SK-N-SH (cell line): ENCODE results near the gene RET. TPM values are rescaled to one million over a fixed set of nuclear protein-coding genes. Genes with fewer than 3 reads are reported as not detected.

ENCODE experiments used
- CTCF ChIA-PET: fragments of 300-600, 350-600 bp; formaldehyde crosslinking; extraction: SDS; loops from one replicate; lab custom pipeline; 2021; lab: Yijun Ruan, JAX
- POLR2A ChIA-PET: fragments of 350-600 bp; sonication (Branson Sonifier 250); formaldehyde crosslinking; extraction: SDS; loops from one replicate; lab custom pipeline; 2020; ENCODE audit warnings: antibody characterized with exemption, inconsistent platforms; lab: Yijun Ruan, JAX
- DNase-seq: peaks from one replicate; pipeline ENCODE4 v3.0.0; 2012
- H2AFZ ChIP-seq: fragments of 200-600 bp; sonication (generic); 2 replicates; pipeline ENCODE4 v1.8.1; 2016; ENCODE audit warnings: antibody characterized with exemption, mild to moderate bottlenecking, low read depth
- H3F3A ChIP-seq: fragments of 200-600 bp; sonication (generic); replicated peaks from 2 replicates; pipeline ENCODE3; 2016; ENCODE audit warnings: antibody characterized with exemption, mild to moderate bottlenecking; ENCODE audit not compliant: insufficient read depth
- H3K27ac ChIP-seq, 2 experiments: fragments of 200-500 bp in 1 of 2; fragments of 200-600 bp in 1 of 2; sonication (Bioruptor generic) in 1 of 2; sonication (generic), shearing (Covaris generic) in 1 of 2; 2 replicates each; pipeline versions ENCODE4 v1.5.1 to v1.6.1; 2014 to 2016; ENCODE audit warnings: low read depth in 2 of 2, inconsistent platforms in 1 of 2, low read length in 1 of 2, mild to moderate bottlenecking in 1 of 2, mixed read lengths in 1 of 2
- H3K27me3 ChIP-seq: fragments of 200-600 bp; sonication (generic), shearing (Covaris generic); 2 replicates; pipeline ENCODE4 v1.6.1; 2016; ENCODE audit warnings: mixed run types; ENCODE audit not compliant: insufficient read depth
- H3K36me3 ChIP-seq, 2 experiments: fragments of 200-500 bp in 1 of 2; fragments of 200-600 bp in 1 of 2; sonication (Bioruptor generic) in 1 of 2; sonication (generic) in 1 of 2; replicated peaks in 1 of 2; 2 replicates each; pipeline versions ENCODE3 to v1.5.1; 2014 to 2016; ENCODE audit warnings: low read length in 1 of 2, mild to moderate bottlenecking in 1 of 2; ENCODE audit not compliant: insufficient read depth in 2 of 2, control insufficient read depth in 1 of 2
- H3K4me1 ChIP-seq, 2 experiments: fragments of 200-500 bp in 1 of 2; fragments of 200-600 bp in 1 of 2; sonication (Bioruptor generic) in 1 of 2; sonication (generic), shearing (Covaris generic) in 1 of 2; 2 replicates each; pipeline versions ENCODE4 v1.5.1 to v1.6.1; 2014 to 2016; ENCODE audit warnings: low read depth in 1 of 2, low read length in 1 of 2, mixed run types in 1 of 2; ENCODE audit not compliant: insufficient read depth in 2 of 2, control insufficient read depth in 1 of 2
- H3K4me2 ChIP-seq: fragments of 200-600 bp; sonication (generic), shearing (Covaris generic); 2 replicates; pipeline ENCODE4 v1.6.1; 2017; ENCODE audit warnings: mixed run types
- H3K4me3 ChIP-seq, 2 experiments: fragments of 200-500 bp in 1 of 2; fragments of 200-600 bp in 1 of 2; sonication (Bioruptor generic) in 1 of 2; sonication (generic), shearing (Covaris generic) in 1 of 2; 2 replicates each; pipeline versions ENCODE4 v1.5.1 to v1.8.1; 2014 to 2016; ENCODE audit warnings: low read depth in 2 of 2, inconsistent platforms in 1 of 2, low read length in 1 of 2, mild to moderate bottlenecking in 1 of 2, mixed read lengths in 1 of 2, moderate library complexity in 1 of 2
- H3K79me2 ChIP-seq: fragments of 200-600 bp; sonication (generic); 2 replicates; pipeline ENCODE4 v1.8.1; 2017; ENCODE audit warnings: mild to moderate bottlenecking; ENCODE audit not compliant: insufficient read depth
- H3K9ac ChIP-seq: fragments of 200-600 bp; sonication (generic); 2 replicates; pipeline ENCODE4 v1.6.1; 2017; ENCODE audit warnings: mixed run types
- H3K9me2 ChIP-seq: fragments of 200-600 bp; sonication (generic); 2 replicates; pipeline ENCODE4 v1.6.1; 2017; ENCODE audit warnings: mixed run types
- H3K9me3 ChIP-seq: fragments of 200-600 bp; sonication (generic); 2 replicates; pipeline ENCODE4 v1.6.1; 2017; ENCODE audit warnings: mixed run types, mild to moderate bottlenecking, moderate library complexity
- H4K20me1 ChIP-seq: fragments of 200-600 bp; sonication (generic); 2 replicates; pipeline ENCODE4 v1.6.1; 2017; ENCODE audit warnings: mild to moderate bottlenecking, mixed run types; ENCODE audit not compliant: insufficient read depth
- CHD2 ChIP-seq: fragments of 150-350 bp; IDR thresholded peaks from 2 replicates; pipeline ENCODE4 v1.6.1; 2018; ENCODE audit warnings: low read length; ENCODE audit not compliant: partially characterized antibody
- EP300 ChIP-seq, 2 experiments: IDR thresholded peaks; 2 replicates each; pipeline versions ENCODE4 v1.4.0 to v1.6.1; 2012; ENCODE audit warnings: borderline replicate concordance in 1 of 2, low read depth in 1 of 2, low read length in 1 of 2
- EZH2phosphoT487 ChIP-seq: fragments of 200-600 bp; sonication (generic); IDR thresholded peaks from 2 replicates; pipeline ENCODE4 v1.6.1; 2017; ENCODE audit warnings: low read depth, mixed run types, mild to moderate bottlenecking, antibody characterized with exemption, moderate library complexity, borderline replicate concordance
- FOXJ3 ChIP-seq: sonication (generic); formaldehyde crosslinking; IDR thresholded peaks from 2 replicates; pipeline ENCODE4 v1.5.1; 2020; ENCODE audit warnings: mild to moderate bottlenecking, missing genetic modification reagents
- MXI1 ChIP-seq: IDR thresholded peaks from 2 replicates; pipeline ENCODE4 v1.6.1; 2012; ENCODE audit warnings: mild to moderate bottlenecking, low read depth, low read length, improper control_type of control experiment
- NFIC ChIP-seq: IDR thresholded peaks from 2 replicates; pipeline ENCODE4 v1.4.0; 2012; ENCODE audit warnings: borderline replicate concordance
- NRF1 ChIP-seq: IDR thresholded peaks from 2 replicates; pipeline ENCODE4 v1.6.1; 2012; ENCODE audit warnings: low read depth, mild to moderate bottlenecking, low read length
- RAD21 ChIP-seq: IDR thresholded peaks from 2 replicates; pipeline ENCODE4 v1.6.1; 2012; ENCODE audit warnings: mild to moderate bottlenecking, low read length
- RFX5 ChIP-seq: IDR thresholded peaks from 2 replicates; pipeline ENCODE4 v1.6.1; 2012; ENCODE audit warnings: mild to moderate bottlenecking, improper control_type of control experiment, low read length
- SMC3 ChIP-seq: IDR thresholded peaks from 2 replicates; pipeline ENCODE4 v1.6.1; 2012; ENCODE audit warnings: low read depth, low read length, improper control_type of control experiment
- TCF12 ChIP-seq: IDR thresholded peaks from 2 replicates; pipeline ENCODE4 v1.4.0; 2012
- YY1 ChIP-seq: IDR thresholded peaks from 2 replicates; pipeline ENCODE4 v1.4.0; 2012; ENCODE audit warnings: low read depth, mild to moderate bottlenecking
- WGBS: methylation state at CpG from one replicate; pipeline ENCODE4 v1.1.6; 2017; ENCODE audit warnings: low lambda C conversion rate; 5-methylcytosine and 5-hydroxymethylcytosine counted together
- polyA plus RNA-seq, 3 experiments: library from polyadenylated mRNA; depleted of rRNA; stranded (reverse); fragments of >200 nt; gene quantifications; 2 replicates each; pipeline ENCODE4 v1.2.3, GENCODE V29; 2012
- TF ChIP-seq, protein P1 (sequence below): IDR thresholded peaks from 2 replicates; pipeline ENCODE4 v1.4.0; 2012; ENCODE audit warnings: low read depth, borderline replicate concordance
- TF ChIP-seq, protein P2 (sequence below): IDR thresholded peaks from 2 replicates; pipeline ENCODE4 v1.4.0; 2012; ENCODE audit warnings: low read depth
- TF ChIP-seq, protein P3 (sequence below): IDR thresholded peaks from 2 replicates; pipeline ENCODE4 v1.4.0; 2012; ENCODE audit warnings: low read depth, borderline replicate concordance
- TF ChIP-seq, protein P4 (sequence below): fragments of 150-350 bp; IDR thresholded peaks from 2 replicates; pipeline ENCODE4 v1.6.1; 2016; ENCODE audit warnings: mild to moderate bottlenecking, low read depth, low read length

The RET gene
- polyA plus RNA-seq, 1 of the 3 experiments (the other 2 are of a cell fraction), result 3.2 TPM

DNA sequence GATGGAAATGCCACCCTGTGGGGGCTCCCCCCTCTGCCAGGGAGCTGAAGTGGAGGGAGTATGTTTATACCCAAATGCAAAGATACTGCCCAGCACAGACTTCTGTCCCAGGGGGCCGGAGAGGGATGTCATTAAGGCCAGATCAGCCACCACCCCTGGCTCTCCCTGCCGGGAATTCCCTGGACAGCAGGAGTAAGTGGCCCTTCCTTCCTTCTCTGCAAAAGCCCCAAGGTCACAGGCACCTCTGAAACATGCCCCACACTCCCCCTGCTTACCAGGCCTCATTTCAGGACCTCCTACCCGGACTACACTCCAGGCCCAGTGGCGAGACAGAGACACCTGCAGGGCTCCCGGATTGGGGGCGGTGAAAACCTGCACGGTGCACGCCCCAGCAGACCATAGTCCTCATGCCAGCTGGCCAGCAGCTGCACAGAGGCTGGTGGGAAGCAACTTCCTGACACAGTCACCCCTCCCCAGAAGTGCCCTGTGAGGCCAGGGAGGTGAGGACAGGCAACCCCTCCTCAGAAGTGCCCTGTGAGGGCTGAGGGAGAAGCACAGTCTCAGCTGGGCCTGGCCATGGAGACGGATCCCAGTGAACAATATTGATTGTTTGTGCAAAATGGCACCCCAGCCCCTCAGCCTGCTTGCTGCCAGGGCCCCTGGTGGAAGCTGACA, 33.0 kb upstream of the RET start:
- Histone ChIP-seq H3K9ac (no peak overlapping the region), H3K27ac (peak overlapping the region in 1 of 2 experiments; percentile 83; a peak in 2 of 4 replicates), H3K9me3 (no peaks in the 10 kb centered on the region), H3K4me3 (no peak overlapping the region), H3K79me2 (no peaks in the 10 kb centered on the region)
- TF ChIP-seq TCF12 (no peak), NRF1 (no peak), MXI1 (no peak), RAD21 (peak; percentile 29), YY1 (no peak), EP300 (IDR thresholded peaks at IDR 0.05; ENCODE audit: borderline replicate concordance in 1 of 2, low read depth in 1 of 2, low read length in 1 of 2) (peak in 1 of 2 experiments; percentile 24; a peak in 1 of 4 replicates), CHD2 (no peak), EZH2phosphoT487 (no peak), RFX5 (no peak)
- TF ChIP-seq, protein P1, sequence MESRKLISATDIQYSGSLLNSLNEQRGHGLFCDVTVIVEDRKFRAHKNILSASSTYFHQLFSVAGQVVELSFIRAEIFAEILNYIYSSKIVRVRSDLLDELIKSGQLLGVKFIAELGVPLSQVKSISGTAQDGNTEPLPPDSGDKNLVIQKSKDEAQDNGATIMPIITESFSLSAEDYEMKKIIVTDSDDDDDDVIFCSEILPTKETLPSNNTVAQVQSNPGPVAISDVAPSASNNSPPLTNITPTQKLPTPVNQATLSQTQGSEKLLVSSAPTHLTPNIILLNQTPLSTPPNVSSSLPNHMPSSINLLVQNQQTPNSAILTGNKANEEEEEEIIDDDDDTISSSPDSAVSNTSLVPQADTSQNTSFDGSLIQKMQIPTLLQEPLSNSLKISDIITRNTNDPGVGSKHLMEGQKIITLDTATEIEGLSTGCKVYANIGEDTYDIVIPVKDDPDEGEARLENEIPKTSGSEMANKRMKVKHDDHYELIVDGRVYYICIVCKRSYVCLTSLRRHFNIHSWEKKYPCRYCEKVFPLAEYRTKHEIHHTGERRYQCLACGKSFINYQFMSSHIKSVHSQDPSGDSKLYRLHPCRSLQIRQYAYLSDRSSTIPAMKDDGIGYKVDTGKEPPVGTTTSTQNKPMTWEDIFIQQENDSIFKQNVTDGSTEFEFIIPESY, result no peak
- TF ChIP-seq, protein P2, sequence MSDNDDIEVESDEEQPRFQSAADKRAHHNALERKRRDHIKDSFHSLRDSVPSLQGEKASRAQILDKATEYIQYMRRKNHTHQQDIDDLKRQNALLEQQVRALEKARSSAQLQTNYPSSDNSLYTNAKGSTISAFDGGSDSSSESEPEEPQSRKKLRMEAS, result no peak
- TF ChIP-seq, protein P3, sequence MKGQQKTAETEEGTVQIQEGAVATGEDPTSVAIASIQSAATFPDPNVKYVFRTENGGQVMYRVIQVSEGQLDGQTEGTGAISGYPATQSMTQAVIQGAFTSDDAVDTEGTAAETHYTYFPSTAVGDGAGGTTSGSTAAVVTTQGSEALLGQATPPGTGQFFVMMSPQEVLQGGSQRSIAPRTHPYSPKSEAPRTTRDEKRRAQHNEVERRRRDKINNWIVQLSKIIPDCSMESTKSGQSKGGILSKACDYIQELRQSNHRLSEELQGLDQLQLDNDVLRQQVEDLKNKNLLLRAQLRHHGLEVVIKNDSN, result no peak
- TF ChIP-seq, all 33 proteins: peak for 2
- Histone ChIP-seq H3F3A (no peaks in the 10 kb centered on the region), H3K4me1 (peaks cover 0 to 88% of the 10 kb centered on the region in 2 experiments; a peak in 3 of 4 replicates), H4K20me1 (no peaks in the 10 kb centered on the region), H2AFZ (no peak overlapping the region), H3K9me2 (no peaks in the 10 kb centered on the region), H3K36me3 (no peaks in the 10 kb centered on the region), H3K4me2 (no peak overlapping the region), H3K27me3 (no peaks in the 10 kb centered on the region)
- peak; percentile 55 for DNase-seq
- 56% methylated on average over 6 of the region's 9 CpGs for WGBS
- ChIA-PET CTCF (interaction anchor here (0.7 to 2.3 kb wide), 7 partner anchors 8 to 177 kb away, joined by 3 to 15 read pairs (median 3); partner anchors contain the start of gene RET), POLR2A (no interaction called here)

DNA sequence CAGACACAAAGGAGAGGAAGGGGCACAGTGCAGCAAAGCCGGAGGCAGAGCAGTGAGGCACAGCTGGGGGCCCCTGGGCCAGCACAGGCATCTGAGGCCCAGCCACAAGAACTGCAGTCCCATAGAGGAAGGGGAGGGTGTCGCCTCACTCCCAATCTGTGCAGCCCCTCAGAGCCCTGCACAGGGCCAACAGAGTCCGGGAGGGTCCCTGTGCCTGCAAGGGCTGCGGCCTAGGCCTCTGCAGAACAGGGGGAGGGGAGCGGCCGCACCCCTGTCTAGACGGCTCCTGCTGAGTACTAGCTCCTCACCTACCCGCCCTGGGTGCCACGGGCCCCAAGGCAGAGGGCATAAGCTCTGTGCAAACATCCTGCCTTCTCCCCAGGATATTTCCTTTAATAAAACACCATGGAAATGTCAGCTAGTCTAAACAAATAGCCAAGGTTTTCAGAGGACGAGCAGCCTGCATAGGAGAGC, 32.4 kb upstream of the RET start:
- no peaks in the 10 kb centered on the region for H3F3A ChIP-seq
- H3K4me2 ChIP-seq, result no peak overlapping the region
- no peak overlapping the region for H2AFZ ChIP-seq
- no peak overlapping the region for H3K4me3 ChIP-seq
- peak overlapping the region in 1 of 2 experiments; percentile 83; a peak in 2 of 4 replicates for H3K27ac ChIP-seq
- H3K4me1 ChIP-seq, result peaks cover 0 to 85% of the 10 kb centered on the region in 2 experiments; a peak in 3 of 4 replicates
- no peaks in the 10 kb centered on the region for H3K9me3 ChIP-seq
- ChIA-PET CTCF (interaction anchor here (0.6 to 2.3 kb wide), 11 partner anchors 9 to 177 kb away, joined by 3 to 15 read pairs (median 3); partner anchors contain the start of gene RET), POLR2A (no interaction called here)
- TF ChIP-seq SMC3 (no peak), NFIC (no peak), FOXJ3 (CRISPR knock-in tag) (no peak)
- TF ChIP-seq, protein P4, sequence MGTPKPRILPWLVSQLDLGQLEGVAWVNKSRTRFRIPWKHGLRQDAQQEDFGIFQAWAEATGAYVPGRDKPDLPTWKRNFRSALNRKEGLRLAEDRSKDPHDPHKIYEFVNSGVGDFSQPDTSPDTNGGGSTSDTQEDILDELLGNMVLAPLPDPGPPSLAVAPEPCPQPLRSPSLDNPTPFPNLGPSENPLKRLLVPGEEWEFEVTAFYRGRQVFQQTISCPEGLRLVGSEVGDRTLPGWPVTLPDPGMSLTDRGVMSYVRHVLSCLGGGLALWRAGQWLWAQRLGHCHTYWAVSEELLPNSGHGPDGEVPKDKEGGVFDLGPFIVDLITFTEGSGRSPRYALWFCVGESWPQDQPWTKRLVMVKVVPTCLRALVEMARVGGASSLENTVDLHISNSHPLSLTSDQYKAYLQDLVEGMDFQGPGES, result no peak
- 51% methylated on average over 8 of the region's 10 CpGs for WGBS
- no peaks in the 10 kb centered on the region for H3K9me2 ChIP-seq
- no peak overlapping the region for H3K9ac ChIP-seq
- H4K20me1 ChIP-seq, result no peaks in the 10 kb centered on the region
- H3K79me2 ChIP-seq, result no peaks in the 10 kb centered on the region
- no peaks in the 10 kb centered on the region for H3K27me3 ChIP-seq
- peak; percentile 33 for DNase-seq
- no peaks in the 10 kb centered on the region for H3K36me3 ChIP-seq
